Measurements from ENCODE around the gene FYCO1.
"Not testable (repeated sequence)": the region's sequence is repeated elsewhere in the genome, so short reads cannot be mapped to it uniquely, and the experiment has no call there.

Gene FYCO1

GRCh38 chr3:45995236-45996192 is at the start of gene FYCO1:
Gene FYCO1 (minus strand): TSS chr3:45995824. CDS start chr3:45984910, 10,914 bp downstream.
- peak; percentile 96 for DNase-seq

DNA sequence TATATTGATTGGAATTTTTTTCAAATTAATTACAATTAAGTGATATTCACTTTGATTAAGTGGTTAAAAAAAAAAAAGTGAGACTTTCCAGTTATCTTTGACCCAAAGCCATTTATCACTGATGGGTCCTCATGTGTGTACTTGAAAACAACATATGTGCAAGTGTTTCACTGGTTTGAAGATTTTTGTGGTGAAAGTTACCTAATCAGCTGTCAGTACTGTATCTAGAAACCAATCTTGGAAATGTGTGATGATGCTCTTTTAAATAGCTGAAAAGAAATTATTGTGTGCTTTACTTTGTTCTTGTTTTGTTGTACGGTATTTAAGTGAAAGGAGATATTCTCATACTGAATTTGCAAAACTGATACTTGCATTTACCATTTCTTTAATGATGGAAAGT is 43.3 kb upstream of the FYCO1 start:
- no peak for DNase-seq

GRCh38 chr3:46038071-46038470 is 42.4 kb upstream of the FYCO1 start:
- not testable (repeated sequence) for DNase-seq

DNA sequence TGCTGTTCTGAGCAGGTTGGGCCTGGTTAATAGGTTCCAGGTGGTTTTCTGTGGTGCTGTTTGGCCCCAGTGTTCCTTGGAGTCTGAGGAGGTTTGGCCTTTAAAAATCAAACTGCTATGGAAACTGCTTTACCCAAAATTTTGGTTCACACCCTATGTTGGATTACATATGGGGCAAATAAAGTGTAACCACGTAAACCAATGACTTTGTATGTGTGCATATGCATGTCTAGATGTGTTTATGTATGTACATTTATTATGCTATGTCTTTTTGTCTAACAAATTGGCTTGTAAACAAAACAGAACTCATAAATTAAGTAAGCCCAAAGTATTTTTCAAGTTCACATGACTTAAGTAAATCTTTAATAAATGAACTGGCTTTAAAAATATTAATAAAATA is 40.6 kb upstream of the FYCO1 start:
- DNase-seq, result no peak

- no peak for DNase-seq
These were observed 36.1 kb upstream of the FYCO1 start for GRCh38 chr3:46031747-46032146.

DNA sequence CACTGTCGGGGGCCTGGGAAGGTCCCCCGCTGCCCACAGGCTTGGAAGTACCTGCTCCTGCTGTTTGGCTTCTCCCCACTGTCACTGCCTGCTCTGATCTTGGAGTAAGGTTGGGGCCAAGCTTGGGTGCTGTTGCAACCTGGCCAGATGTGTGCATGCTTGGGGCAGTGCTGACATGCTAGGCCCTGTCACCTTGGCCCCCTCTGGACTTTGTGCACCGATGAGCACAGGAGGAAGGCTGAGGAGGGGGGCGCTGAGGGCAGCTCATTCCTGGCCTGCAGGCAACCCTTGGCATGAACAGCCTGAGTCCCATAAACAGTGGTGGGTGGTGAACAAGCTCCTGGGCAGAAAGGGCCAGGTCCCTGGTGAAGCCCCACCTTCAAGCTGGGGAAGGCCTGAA is 35.6 kb upstream of the FYCO1 start:
- no peak for DNase-seq

GRCh38 chr3:46030626-46031025 is 35.0 kb upstream of the FYCO1 start:
- DNase-seq, result no peak

- no peak for DNase-seq
These were observed 34.4 kb upstream of the FYCO1 start for GRCh38 chr3:46029953-46030543.

DNA sequence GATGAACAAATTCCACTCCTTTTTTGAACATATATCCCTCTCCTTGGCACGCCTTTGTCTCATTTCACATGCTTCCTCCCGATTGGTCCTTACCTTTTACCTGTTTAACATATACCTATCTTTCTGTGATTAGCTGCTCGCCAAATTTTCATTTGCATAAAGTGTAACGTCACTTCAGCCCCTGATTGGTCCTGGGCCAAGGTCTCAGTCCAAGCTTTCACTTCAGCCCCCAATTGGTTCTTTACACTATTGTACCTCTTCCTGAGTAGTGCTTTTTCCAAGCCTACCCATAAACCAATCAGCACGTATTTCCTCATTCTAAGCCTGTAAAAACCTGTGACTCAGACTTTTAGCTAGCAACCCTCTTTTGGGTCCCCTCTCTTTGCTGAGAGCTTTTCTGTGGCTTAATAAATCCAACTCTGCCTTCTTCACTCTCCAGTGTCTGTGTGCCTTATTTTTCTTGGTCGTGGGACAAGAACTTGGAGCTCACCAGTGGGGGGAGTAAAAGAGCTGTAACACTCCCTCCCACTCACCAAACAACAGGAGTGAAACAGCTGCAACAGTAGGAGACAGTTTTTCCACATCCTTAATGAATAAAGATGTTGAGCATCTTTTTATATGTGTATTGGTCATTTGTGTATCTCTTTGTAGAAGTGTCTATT is 32.2 kb upstream of the FYCO1 start:
- DNase-seq, result no peak

GRCh38 chr3:46027021-46027705 is 31.5 kb upstream of the FYCO1 start, which contains the start of gene XCR1:
Gene XCR1 (minus strand): TSS chr3:46027483. CDS start chr3:46021947, 5,536 bp downstream.
- DNase-seq, result no peak

DNA sequence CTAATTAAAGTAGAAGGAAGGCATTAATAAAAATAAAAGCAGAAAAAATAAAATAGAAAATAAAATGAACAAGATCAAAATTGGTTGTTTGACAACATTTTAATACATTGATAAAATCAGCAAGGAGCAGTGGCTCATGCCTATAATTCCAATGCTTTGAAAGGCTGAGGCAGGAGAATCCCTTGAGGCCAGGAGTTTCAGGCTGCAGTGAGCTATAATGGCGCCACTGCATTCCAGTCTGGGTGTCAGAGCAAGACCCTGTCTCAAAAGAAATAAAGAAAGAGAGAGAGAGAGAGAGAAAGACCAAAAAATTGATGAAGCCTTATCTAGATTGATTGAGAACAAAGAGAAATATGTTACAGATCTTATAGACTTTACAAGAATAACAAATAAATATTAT is 29.5 kb upstream of the FYCO1 start:
- no peak for DNase-seq

- no peak for DNase-seq
These were observed 28.5 kb upstream of the FYCO1 start for GRCh38 chr3:46024131-46024530.

DNA sequence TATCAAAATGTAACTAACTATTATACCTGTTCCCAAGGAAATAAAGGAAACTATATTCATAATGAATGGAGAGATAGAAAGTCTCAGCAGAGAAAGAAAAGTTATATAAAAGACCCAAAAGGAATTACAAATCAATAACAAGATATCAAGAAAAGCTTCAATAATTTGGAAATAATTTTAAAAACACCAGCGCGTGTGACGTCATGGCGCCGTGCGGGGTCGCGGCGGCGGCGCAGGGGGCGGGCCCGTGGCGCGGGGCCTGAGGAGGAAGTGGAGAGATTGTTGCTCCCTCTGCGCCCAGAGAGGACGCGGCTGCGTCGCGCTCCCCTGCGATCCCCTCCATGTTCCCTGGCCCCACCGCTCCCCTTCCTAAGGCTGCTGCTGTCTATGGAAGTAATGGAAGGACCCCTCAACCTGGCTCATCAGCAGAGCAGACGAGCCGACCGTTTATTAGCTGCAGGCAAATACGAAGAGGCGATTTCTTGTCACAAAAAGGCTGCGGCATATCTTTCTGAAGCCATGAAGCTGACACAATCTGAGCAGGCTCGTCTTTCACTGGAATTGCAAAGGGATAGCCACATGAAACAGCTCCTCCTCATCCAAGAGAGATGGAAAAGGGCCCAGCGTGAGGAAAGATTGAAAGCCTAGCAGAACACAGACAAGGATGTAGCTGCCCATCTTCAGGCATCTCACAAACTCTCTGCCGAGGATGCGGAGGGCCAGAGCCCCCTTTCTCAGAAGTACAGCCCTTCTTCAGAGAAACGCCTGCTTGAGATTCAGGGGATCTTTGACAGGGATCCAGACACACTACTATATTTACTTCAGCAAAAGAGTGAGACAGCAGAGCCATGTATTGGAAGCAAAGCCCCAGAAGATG is 27.5 kb upstream of the FYCO1 start:
- DNase-seq, result no peak

GRCh38 chr3:46021516-46021915 is 25.9 kb upstream of the FYCO1 start:
- DNase-seq, result no peak

DNA sequence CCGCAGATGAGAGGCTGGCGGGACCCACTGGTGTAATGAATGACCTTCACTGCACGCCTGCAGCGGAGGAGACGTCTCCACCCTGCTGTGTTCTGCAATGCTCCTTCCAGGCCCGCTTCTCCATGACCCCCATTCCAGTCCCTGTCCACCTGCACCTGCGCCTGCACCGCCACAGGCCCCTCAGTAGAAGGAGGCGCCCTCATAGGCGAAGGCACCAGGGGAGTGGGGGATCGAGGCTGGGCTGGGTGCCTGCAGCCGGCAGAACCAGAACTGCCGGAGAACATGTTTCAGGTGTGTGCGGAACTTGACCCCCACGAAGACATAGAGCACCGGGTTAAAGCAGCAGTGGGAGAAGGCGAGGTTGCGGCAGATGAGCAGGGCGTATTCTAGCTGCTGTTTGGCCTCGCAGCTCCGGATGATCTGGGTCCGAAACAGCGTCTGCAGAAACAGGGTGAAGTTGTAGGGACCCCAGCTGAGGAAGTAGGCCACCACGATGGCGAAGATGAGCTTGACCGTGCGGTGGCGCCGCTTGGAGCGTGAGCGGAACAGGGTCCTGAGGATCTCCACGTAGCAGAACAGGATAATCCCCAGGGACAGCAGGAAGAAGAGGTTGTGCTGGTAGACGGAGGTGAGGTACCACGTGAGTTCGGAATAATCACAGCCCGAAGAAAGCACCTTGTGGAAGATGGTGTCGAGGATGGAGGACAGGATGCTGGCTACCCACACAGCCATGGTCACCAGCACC is 25.3 kb upstream of the FYCO1 start:
- DNase-seq, result no peak

- peak; percentile 65 for DNase-seq
These were observed 24.1 kb upstream of the FYCO1 start for GRCh38 chr3:46019707-46020106.

DNA sequence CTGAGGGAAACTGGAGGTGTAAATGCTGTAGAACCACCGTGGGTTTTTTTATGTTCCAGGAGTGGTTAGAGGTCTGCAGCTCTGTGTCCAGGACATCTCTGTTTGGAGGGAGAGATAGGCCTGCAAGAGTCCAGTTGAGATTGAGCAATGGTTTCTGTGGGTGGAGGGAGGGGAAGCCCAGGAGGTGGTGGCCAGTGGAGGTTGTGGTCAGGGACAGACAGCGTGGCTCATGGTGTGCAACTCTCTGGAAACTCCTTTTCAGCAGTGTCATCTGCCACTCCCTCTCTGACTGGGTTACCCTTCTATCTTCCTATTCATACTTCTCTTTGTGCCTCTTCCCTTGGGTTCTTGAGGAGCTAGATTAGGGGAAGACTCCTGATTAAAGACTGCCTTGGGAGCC is 22.1 kb upstream of the FYCO1 start:
- DNase-seq, result no peak

- DNase-seq, result no peak
These were observed 17.9 kb upstream of the FYCO1 start for GRCh38 chr3:46013316-46014094.

DNA sequence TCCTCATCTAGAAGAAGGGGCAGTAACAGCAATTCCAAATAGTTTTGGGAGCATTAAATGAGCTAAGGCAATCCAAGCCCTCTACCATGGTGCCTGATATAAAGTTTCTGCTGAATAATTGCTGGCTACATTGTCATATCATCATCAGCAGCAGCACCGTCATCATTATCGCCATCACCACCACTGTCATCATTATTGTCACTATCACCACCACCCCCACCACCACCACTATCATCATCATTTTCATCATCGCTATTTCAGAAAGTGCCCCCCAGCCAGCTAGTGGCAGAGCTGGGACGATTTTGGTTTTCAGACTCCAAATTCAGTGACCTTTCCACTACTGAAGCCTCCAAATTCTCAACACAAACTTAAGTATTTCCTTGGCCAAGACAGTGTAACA is 16.6 kb upstream of the FYCO1 start:
- DNase-seq, result no peak

DNA sequence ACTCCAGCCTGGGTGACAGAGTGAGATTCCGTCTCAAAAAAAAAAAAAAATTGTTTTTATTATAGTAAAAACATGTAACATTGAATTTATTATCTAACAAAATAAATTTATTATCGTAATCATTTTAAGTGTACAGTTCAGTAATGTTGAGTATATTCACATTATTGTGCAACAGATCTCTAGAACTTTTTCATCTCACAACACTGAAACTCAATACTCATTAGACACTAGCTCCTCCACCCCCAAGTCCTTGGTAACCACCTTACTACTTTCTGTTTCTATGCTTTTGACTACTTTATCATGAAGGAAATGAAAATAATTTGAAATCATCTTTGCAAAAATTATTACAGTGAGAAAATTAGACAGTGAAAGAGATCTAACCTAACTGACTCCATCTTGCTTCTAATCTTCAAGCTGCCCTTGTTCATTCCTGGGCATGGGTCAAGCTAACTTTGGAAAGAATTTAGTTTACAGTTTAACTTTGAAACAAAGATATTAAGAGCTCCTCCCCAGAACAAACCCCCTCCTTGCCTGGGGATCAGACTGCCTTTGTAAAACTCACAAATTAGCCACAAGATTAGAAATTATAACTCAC is 15.0 kb upstream of the FYCO1 start:
- no peak for DNase-seq

Measured in stimulated activated CD4-positive, alpha-beta T cell treated with anti-CD3 and anti-CD28 coated beads, Interleukin-15, amount 100 ng/mL, for 24 hours (primary cell).